ENCODE measurements around the gene STXBP5.

GRCh38 chr6:147157930-147158329, 46.3 kb upstream of the STXBP5 start:
- TF ChIP-seq, protein P1, sequence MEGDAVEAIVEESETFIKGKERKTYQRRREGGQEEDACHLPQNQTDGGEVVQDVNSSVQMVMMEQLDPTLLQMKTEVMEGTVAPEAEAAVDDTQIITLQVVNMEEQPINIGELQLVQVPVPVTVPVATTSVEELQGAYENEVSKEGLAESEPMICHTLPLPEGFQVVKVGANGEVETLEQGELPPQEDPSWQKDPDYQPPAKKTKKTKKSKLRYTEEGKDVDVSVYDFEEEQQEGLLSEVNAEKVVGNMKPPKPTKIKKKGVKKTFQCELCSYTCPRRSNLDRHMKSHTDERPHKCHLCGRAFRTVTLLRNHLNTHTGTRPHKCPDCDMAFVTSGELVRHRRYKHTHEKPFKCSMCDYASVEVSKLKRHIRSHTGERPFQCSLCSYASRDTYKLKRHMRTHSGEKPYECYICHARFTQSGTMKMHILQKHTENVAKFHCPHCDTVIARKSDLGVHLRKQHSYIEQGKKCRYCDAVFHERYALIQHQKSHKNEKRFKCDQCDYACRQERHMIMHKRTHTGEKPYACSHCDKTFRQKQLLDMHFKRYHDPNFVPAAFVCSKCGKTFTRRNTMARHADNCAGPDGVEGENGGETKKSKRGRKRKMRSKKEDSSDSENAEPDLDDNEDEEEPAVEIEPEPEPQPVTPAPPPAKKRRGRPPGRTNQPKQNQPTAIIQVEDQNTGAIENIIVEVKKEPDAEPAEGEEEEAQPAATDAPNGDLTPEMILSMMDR (tag by site-specific recombination; IDR thresholded peaks at IDR 0.05), result no peak
- TF ChIP-seq ZNF510 (tag by site-specific recombination; IDR thresholded peaks at IDR 0.05; ENCODE audit: insufficient replicate concordance) (no peak), PATZ1 (tag by site-specific recombination; IDR thresholded peaks at IDR 0.05) (no peak), ZBTB7A (tag by site-specific recombination; IDR thresholded peaks at IDR 0.05; ENCODE audit: low read depth) (no peak), ZNF112 (tag by site-specific recombination; IDR thresholded peaks at IDR 0.05) (no peak), ZNF169 (tag by site-specific recombination; IDR thresholded peaks at IDR 0.05) (no peak), SALL2 (tag by site-specific recombination; IDR thresholded peaks at IDR 0.05; ENCODE audit: borderline replicate concordance) (no peak), ZBTB48 (tag by site-specific recombination; IDR thresholded peaks at IDR 0.05) (no peak)
- TF ChIP-seq, protein P2, sequence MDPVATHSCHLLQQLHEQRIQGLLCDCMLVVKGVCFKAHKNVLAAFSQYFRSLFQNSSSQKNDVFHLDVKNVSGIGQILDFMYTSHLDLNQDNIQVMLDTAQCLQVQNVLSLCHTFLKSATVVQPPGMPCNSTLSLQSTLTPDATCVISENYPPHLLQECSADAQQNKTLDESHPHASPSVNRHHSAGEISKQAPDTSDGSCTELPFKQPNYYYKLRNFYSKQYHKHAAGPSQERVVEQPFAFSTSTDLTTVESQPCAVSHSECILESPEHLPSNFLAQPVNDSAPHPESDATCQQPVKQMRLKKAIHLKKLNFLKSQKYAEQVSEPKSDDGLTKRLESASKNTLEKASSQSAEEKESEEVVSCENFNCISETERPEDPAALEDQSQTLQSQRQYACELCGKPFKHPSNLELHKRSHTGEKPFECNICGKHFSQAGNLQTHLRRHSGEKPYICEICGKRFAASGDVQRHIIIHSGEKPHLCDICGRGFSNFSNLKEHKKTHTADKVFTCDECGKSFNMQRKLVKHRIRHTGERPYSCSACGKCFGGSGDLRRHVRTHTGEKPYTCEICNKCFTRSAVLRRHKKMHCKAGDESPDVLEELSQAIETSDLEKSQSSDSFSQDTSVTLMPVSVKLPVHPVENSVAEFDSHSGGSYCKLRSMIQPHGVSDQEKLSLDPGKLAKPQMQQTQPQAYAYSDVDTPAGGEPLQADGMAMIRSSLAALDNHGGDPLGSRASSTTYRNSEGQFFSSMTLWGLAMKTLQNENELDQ (tag by site-specific recombination; IDR thresholded peaks at IDR 0.05; ENCODE audit: low read depth), result no peak
- TF ChIP-seq, protein P3, sequence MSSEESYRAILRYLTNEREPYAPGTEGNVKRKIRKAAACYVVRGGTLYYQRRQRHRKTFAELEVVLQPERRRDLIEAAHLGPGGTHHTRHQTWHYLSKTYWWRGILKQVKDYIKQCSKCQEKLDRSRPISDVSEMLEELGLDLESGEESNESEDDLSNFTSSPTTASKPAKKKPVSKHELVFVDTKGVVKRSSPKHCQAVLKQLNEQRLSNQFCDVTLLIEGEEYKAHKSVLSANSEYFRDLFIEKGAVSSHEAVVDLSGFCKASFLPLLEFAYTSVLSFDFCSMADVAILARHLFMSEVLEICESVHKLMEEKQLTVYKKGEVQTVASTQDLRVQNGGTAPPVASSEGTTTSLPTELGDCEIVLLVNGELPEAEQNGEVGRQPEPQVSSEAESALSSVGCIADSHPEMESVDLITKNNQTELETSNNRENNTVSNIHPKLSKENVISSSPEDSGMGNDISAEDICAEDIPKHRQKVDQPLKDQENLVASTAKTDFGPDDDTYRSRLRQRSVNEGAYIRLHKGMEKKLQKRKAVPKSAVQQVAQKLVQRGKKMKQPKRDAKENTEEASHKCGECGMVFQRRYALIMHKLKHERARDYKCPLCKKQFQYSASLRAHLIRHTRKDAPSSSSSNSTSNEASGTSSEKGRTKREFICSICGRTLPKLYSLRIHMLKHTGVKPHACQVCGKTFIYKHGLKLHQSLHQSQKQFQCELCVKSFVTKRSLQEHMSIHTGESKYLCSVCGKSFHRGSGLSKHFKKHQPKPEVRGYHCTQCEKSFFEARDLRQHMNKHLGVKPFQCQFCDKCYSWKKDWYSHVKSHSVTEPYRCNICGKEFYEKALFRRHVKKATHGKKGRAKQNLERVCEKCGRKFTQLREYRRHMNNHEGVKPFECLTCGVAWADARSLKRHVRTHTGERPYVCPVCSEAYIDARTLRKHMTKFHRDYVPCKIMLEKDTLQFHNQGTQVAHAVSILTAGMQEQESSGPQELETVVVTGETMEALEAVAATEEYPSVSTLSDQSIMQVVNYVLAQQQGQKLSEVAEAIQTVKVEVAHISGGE (tag by site-specific recombination; conservative IDR thresholded peaks at IDR 0.05; ENCODE audit: low read depth), result no peak
- TF ChIP-seq, protein P4, sequence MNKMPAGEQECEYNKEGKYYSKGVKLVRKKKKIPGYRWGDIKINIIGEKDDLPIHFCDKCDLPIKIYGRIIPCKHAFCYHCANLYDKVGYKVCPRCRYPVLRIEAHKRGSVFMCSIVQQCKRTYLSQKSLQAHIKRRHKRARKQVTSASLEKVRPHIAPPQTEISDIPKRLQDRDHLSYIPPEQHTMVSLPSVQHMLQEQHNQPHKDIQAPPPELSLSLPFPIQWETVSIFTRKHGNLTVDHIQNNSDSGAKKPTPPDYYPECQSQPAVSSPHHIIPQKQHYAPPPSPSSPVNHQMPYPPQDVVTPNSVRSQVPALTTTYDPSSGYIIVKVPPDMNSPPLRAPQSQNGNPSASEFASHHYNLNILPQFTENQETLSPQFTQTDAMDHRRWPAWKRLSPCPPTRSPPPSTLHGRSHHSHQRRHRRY (tag by site-specific recombination; IDR thresholded peaks at IDR 0.05), result no peak

Measured in HEK293 (cell line).